ENCODE data around the gene IQCF5. TPM values are rescaled to one million over a fixed set of nuclear protein-coding genes. Genes with fewer than 3 reads are reported as not detected.
"Not testable (repeated sequence)": the region's sequence is repeated elsewhere in the genome, so short reads cannot be mapped to it uniquely, and the experiment has no call there.

Gene IQCF5
- total RNA-seq, 1 experiment from 2014 or later, result not detected

DNA sequence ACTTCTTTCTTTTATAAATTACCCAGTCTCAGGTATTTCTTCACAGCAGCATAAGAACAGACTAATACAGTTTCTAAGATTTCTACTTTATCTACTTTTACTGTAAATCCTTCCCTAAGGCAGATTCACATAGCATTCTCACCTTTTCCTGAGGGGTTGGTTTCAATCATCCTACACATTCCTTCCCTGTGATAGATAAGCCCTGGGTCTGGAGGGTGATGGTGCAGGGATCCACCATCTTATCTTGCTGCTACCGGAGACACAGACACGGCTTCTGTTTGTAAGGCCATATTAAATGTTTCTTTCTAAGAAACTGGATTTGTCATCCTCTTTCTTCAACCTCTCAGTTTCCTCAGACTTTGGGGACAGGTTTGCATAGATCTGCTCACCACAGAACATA is 6.1 kb downstream of the IQCF5 start:
- no peak for DNase-seq (ENCODE audit: low spot score)

- not testable (repeated sequence) for DNase-seq (ENCODE audit: low spot score)
Measured at GRCh38 chr3:51868896-51869295, 6.5 kb downstream of the IQCF5 start.

DNA sequence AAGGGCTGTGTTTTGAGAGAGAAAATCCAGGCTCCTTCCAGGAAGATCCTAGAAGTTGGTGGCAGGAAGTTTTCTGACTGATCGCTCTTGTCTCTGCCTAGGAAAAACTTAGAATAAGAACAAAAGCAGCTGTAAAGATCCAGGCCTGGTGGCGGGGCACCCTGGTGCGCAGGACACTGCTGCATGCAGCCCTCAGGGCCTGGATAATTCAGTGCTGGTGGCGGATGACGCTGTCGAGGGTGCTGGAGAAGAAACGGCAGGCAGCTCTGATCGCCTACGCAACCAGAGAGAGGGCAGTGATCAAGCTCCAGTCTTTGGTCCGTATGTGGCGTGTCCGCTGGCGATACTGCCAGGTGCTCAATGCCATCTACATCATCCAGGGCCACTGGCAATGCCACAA is 12.5 kb downstream of the IQCF5 start:
- no peak for DNase-seq (ENCODE audit: low spot score)

DNA sequence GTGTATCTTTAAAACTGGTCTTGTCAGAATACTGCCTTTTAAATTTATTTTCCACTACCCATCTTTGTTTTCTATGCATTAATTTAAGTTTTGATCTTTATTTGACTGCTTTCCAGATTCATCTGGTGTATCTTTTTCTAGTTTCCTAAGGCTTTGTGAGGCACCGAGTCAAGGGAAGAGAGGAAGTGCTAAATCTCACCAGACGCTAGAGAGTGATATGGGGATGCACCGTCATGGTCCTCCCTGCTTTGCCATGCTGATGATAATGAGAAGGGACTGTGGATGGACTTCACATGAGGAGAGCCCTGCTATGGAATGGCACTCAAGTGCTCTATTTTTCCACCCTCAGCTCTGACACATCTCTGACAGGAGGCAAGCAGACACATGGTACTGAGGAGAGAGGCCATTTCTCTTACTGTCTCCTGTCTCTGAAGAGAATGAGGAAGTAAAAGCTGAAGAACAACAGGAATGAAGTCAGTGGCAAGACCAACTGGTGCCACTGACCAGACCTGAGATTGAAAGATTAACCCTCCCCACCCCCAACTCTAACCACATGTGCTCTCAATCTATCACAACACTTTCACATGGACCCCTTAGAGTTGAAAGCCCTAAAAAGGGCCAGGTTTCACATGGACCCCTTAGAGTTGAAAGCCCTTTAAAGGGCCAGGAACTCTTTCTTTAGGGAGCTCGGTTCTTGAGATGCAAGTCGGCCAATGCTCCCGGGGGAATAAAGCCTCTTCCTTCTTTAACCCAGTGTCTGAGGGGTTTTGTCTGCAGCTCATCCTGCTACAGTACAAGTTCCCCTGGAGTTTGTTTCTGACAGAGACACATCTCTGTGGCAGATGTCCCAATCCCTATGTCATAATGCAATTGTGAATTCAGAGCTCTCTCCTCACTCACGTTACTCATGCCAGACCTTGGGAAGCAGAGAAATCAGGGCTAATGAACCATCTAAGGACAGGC is 14.4 kb downstream of the IQCF5 start, which contains the start of gene IQCF2:
Gene IQCF2 (plus strand): TSS at position 913 of the 963 bp plus-strand sequence. CDS start 52 bp downstream, outside the sequence.
- DNase-seq (ENCODE audit: low spot score), result no peak

DNA sequence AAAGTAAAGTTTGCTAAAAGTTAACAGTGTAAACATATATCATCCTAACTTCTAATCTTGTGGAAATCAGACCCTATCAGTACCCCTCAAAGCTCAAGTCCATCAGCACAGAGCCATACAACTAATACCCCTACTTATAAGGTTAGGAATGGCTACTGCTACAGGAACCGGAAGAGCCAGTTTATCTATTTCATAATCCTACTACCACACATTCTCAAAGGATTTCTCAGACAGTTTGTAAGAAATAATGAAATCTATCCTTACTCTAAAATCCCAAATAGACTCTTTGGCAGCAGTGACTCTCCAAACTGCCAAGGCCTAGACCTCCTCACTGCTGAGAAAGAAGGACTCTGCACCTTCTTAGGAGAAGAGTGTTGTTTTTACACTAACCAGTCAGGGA is 20.0 kb downstream of the IQCF5 start:
- DNase-seq (ENCODE audit: low spot score), result not testable (repeated sequence)

- DNase-seq (ENCODE audit: low spot score), result no peak
Measured at GRCh38 chr3:51845129-51845528, 30.3 kb downstream of the IQCF5 start.

DNA sequence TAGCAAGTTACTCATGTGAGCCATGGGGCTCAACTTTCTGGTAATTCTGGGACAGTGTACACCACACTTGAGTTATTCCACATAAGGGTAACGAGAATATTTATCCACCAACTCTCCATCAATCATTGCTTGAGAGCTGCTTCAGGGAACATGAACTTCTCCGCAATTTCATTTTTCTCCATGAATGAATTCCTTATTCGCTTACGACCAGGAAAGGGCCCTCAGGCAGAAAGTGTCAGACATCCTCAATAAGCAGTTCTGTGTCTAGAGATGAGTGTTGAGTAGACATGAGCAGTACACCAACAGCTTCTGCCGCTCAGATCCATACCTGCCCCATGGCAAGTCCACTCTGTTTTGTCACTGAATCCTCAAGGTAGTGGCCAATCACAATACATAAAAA is 38.8 kb downstream of the IQCF5 start:
- no peak for DNase-seq (ENCODE audit: low spot score)

DNA sequence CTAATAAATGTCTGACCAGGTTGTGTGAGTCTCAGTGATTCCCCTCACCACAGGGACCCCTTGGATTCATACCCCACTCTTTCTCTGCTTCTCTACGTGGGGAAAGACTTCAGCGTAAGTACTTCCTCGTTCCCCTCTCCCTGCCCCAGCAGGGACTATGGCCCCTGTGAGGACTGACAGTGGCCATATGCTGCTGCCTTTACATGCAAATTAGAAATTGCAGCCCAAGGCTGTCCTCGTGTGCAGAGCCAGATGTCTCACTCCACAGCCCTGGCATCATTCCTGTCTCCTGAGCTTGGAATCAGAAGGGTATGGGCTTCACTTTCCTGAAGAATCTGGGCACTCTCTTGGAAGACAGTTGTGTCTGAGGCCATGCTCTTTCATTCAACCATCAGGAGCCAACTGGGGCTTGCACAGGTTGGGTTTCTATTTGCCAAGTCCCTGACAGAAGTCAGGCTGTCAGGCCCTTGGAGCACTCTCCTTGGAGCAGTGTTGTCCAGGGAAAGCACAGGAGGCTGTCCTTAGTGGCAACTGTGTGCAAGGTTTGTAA is 44.5 kb downstream of the IQCF5 start:
- no peak for DNase-seq (ENCODE audit: low spot score)

GRCh38 chr3:51830345-51830744 is 45.1 kb downstream of the IQCF5 start:
- DNase-seq (ENCODE audit: low spot score), result no peak

DNA sequence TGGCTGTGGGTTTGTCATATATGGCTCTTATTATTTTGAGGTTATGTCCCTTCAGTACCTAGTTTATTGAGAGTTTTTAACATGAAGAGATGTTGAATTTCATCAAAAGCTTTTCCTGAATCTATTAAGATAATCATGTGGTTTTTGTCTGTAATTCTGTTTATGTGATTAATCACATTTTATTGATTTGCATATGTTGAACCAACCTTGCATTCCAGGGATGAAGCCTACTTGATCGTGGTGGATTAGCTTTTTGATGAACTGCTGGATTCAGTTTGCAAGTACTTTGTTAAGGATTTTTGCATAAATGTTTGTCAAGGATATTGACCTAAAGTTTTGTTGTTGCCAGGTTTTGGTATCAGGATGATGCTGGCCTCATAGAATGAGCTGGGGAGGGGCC is 47.1 kb downstream of the IQCF5 start:
- no peak for DNase-seq (ENCODE audit: low spot score)

Other genes starting within 250 kb of the IQCF5 start
- 65.4 and 75.5 TPM in 2 replicates for gene TEX264, start 204.3 kb downstream of the IQCF5 start, total RNA-seq (2014; rRNA removed; shearing (Covaris generic))
- not detected in 2 replicates for gene GRM2, start 168.5 kb downstream of the IQCF5 start, total RNA-seq (2014; rRNA removed; shearing (Covaris generic))
- not detected in 2 replicates for gene IQCF6, start 96.4 kb downstream of the IQCF5 start, total RNA-seq (2014; rRNA removed; shearing (Covaris generic))
- not detected in 2 replicates for gene IQCF2, start 14.0 kb downstream of the IQCF5 start, total RNA-seq (2014; rRNA removed; shearing (Covaris generic))
- gene IQCF1, start 27.8 kb upstream of the IQCF5 start, total RNA-seq (2014; rRNA removed; shearing (Covaris generic)), result not detected in 2 replicates
- 48.7 and 51.4 TPM in 2 replicates for gene RRP9, start 66.3 kb upstream of the IQCF5 start, total RNA-seq (2014; rRNA removed; shearing (Covaris generic))
- gene PARP3, start 66.8 kb upstream of the IQCF5 start, total RNA-seq (2014; rRNA removed; shearing (Covaris generic)), result 41.4 and 45.4 TPM in 2 replicates
- not detected in 2 replicates for gene GPR62, start 79.8 kb upstream of the IQCF5 start, total RNA-seq (2014; rRNA removed; shearing (Covaris generic))
- 99.7 and 107 TPM in 2 replicates for gene PCBP4, start 91.9 kb upstream of the IQCF5 start, total RNA-seq (2014; rRNA removed; shearing (Covaris generic))
- gene ABHD14B, start 98.4 kb upstream of the IQCF5 start, total RNA-seq (2014; rRNA removed; shearing (Covaris generic)), result 21.2 and 21.5 TPM in 2 replicates
- gene ABHD14A, start 99.5 kb upstream of the IQCF5 start, total RNA-seq (2014; rRNA removed; shearing (Covaris generic)), result 4.2 and 10.2 TPM in 2 replicates
- gene ACY1, start 107.9 kb upstream of the IQCF5 start, total RNA-seq (2014; rRNA removed; shearing (Covaris generic)), result 46.5 and 66.1 TPM in 2 replicates
- 704 and 1,100 TPM in 2 replicates for gene RPL29, start 120.3 kb upstream of the IQCF5 start, total RNA-seq (2014; rRNA removed; shearing (Covaris generic))
- gene DUSP7, start 181.0 kb upstream of the IQCF5 start, total RNA-seq (2014; rRNA removed; shearing (Covaris generic)), result 14.1 and 16.3 TPM in 2 replicates

All from A172 (cell line).